NCI-H187 (cell line): Measurements from ENCODE around the gene OR6N1.

ENCODE experiments used
- DNase-seq, 2 experiments: peaks; one replicate each; lab custom pipeline; 2025; lab: John Stamatoyannopoulos, UW

Gene OR6N1

DNA sequence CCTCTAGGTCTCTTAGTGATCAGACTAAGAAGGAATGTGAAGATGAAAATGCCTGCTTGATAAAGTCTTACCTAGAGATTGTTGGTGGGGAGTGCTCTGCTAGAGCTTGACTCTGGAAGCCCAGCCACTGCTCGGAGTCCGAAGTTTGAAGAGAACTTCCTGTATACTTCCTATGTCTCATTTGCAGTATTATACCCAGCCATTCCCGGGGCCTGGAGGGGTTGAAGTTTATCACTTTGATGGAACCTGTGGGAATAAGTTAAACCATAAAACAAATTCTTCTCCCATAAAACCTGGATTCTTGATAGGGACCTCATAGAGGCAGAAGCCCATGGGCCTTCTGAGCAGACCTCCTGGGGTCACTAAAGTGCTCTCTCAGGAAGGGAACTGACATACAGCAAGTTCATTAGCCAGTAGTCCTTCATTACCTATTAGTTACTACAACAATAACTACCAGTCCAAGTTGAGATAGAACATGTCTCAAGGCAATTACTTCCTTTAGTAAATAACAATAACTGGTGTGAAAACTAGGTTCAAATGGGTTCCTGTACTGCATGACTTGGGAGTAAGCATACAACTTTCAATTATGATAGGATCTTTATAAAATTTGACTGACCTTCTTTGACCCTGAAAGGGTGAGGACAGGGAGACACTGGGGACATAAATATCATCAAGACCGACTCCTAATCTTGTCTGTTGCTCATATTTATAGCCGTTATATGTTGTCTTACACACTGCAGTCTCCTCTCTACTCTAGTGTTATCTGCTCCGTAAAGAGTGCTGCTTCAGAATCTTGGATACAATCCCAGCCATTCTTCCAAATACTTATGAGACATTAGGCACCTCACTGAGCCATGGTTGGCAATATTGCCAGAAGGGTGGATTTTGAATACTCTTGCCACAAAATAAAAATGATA is at the start of gene OR6N1:
Gene OR6N1, minus strand, starts transcription at position 246 of the 917 bp plus-strand sequence. CDS start 5,513 bp downstream, outside the sequence.
- DNase-seq = no peak

DNA sequence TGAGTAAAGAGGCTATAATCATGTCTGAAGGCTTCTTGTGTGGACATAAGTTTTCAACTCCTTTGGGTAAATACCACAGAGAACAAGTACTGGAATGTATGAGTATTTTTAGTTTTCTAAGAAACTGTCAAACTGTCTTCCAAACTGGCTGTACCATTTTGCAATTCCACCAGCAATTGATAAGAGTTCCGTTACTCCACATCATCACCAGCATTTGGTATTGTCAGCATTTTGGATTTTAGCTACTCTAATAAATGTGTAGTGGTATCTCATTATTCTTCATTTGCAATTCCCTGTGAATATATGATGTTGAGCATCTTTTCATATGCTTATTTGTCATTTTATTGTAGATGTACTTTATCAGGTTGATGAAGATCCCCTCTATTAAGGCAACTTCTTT is 49.7 kb upstream of the OR6N1 start:
- DNase-seq = no peak

DNA sequence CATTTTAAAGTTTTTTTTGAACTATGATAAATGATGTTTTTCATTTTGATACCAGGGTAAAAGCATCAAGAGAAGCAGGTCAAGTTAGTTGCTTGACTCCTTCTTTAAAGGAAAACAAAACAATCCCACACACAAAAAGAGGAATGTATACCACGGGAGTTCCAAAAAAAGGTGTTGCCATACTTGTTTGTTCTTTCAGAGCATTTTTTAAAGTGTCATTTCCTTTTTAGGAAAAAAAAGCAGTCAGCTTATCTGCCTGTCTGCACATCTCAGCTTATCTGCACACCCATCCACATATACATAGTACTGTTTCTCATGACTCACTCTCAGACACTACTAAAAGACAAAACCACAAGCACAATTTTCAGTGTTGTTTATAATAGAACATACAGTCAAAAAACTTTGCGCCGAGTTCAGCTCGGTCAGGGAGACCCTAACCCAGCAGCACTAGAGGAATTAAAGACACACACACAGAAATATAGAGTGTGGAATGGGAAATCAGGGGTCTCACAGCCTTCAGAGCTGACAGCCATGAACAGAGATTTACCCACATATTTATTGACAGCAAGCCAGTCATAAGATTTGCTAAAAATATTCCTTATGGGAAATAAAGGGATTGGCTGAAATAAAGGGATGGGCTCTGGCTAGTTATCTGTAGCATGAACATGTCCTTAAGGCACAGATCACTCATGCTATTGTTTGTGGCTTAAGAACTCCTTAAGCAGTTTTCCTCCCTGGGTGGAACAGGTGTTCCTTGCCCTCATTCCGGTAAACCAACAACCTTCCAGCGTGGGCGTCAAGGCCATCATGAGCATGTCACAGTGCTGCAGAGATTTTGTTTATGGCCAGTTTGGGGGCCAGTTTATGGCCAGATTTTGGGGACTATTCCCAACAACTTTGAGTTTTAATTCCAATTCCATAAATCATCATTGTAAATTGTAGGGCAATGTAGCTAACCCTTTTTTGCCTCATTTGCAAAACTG is 47.8 kb upstream of the OR6N1 start:
- DNase-seq = no peak

GRCh38 chr1:158818975-158819431 is 47.0 kb upstream of the OR6N1 start:
- DNase-seq = no peak

DNA sequence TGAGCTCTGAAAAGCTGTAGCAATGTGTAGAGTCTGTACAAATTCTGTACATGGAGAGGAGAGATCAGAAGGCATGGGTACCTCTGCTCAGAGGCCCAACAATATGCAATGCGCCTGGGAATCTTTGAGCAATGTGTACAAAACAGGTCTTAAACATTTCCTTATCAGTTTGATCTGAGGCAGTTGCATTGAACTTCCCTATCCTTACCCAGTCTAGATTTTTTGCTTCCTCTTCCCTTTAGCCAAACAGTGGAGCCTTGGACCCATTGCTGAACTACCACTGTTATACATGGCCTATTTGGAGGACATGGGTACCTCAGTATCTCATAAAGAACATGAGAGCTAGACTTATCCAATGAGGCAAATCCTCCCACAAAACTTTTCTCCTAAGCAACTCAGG is 46.6 kb upstream of the OR6N1 start:
- DNase-seq = no peak

DNA sequence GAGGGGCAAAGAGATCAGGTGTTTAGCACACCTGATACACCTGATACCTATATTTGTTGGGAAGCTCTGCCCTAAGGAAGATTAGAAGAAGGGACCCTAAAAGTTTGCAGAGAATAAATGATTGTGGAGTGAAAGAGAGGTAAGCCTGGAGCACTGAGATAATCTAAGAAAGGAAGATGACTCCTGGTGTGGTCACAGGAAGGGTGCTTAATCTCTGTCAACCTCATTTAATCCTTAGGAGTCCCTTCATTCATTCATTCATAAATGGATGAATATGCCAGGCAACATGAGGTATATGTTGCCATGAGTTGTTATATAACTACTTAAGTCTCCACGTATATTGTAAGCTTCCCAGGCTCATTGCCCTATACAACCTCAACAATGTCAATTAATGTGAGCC is 43.0 kb upstream of the OR6N1 start:
- no peak for DNase-seq

GRCh38 chr1:158813164-158813563 is 41.2 kb upstream of the OR6N1 start:
- no peak for DNase-seq

GRCh38 chr1:158812336-158812735 is 40.3 kb upstream of the OR6N1 start:
- DNase-seq = no peak

- no peak for DNase-seq
These were observed 38.3 kb upstream of the OR6N1 start for GRCh38 chr1:158810311-158810710.

DNA sequence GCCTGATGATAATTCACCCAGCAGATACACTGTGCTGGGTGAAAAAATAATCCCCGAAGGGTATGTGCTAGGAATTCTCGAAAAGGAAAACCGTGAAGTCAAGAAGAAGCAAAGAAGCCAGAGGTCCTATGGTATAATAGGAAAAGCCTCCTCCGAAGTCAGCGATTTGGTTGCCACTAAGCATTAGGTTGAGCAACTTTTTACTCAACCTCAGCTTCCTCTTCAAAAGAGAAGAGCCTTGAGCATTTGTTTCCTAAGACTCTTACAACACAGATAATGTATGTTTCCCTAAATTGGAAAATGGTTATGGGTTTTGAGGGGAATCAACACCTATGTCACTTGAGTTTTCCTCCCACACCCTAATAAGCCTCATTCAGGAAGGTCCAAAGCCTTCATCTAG is 37.9 kb upstream of the OR6N1 start:
- DNase-seq = no peak

- DNase-seq = no peak
These were observed 37.3 kb upstream of the OR6N1 start for GRCh38 chr1:158809256-158809655.

DNA sequence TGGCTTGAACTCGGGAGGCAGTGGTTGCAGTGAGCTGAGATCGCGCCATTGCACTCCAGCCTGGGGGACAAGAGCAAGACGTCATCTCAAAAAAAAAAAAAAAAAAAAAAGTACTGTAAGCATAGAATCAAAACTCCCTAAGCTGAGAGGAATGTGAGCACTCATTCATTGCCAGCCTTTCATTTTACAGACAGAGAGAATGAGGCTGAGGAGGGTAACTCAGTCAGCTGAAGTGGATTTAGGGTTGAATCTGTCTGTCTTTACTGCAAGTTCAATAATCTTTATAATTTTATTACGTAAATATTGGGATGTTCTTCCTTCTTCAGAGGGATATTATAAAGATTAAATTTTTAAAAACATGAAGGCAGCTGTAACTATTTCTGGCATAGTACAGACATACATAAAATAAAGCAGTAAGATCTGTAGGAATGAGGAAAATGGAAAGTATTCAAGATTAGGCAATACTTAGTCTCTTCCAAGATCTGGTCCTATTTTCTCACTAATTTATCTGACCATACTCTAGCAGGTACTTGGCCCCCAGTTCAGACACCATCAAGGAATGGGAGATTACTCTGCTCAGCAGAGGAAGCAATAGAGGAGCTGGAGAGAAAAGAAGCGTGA is 35.0 kb upstream of the OR6N1 start:
- DNase-seq = no peak

DNA sequence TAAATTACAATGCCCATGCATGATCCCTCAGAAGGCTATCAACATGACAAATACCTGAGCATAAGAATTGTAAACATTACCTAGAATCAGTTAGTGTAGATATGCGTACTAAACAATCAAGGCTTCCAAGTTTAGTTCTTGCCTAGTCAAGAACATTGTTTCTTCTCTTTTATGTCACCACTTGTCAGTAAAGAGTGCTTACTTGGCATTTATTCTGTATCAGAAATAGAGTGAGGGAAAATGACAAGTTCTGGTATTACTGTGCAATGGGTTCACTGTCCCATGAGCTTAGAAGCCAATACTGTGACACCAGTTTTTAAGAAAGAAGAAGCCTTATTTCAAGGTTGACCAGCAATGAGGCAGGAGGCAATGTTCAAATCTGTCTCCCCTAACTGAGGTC is 31.7 kb upstream of the OR6N1 start:
- DNase-seq = no peak

- DNase-seq = no peak
These were observed 29.4 kb upstream of the OR6N1 start for GRCh38 chr1:158801396-158801795.

GRCh38 chr1:158800526-158800925 is 28.5 kb upstream of the OR6N1 start:
- no peak for DNase-seq

- DNase-seq = no peak
These were observed 27.7 kb upstream of the OR6N1 start for GRCh38 chr1:158799689-158800088.

- no peak for DNase-seq
These were observed 26.5 kb upstream of the OR6N1 start for GRCh38 chr1:158798531-158798930.

DNA sequence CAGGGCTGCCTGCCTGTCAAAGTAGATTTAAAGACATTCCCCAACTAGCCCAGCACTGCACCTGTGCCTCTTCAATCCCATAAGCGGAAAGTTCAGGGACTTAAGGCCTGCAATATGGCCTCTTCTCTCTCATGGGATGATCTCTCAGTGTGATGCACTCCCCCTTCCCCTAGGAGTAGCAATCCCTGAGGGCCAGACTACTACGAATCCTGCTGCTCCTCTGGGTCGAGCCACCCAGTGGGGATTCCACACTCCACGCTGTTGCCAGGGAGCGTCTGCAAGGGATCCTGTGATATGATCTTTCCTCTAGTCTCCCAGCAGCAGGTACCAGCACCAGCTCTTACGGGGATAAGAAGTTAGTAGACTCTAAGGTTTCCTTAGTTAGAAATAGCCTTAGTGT is 22.3 kb upstream of the OR6N1 start:
- DNase-seq = no peak

- DNase-seq = no peak
These were observed 21.6 kb upstream of the OR6N1 start for GRCh38 chr1:158793604-158794003.

- no peak for DNase-seq
These were observed 9.1 kb upstream of the OR6N1 start, which contains the start of gene OR6N2 for GRCh38 chr1:158781104-158781503. OR6N2 (minus strand) TSS chr1:158781204; CDS start chr1:158777635, 3,569 bp downstream.

GRCh38 chr1:158754420-158754819 is 17.6 kb downstream of the OR6N1 start, which contains the start of gene OR6K6:
OR6K6 (plus strand) TSS chr1:158754720; CDS start chr1:158754888, 168 bp downstream.
- no peak for DNase-seq

GRCh38 chr1:158752155-158752712 is 19.8 kb downstream of the OR6N1 start:
- no peak for DNase-seq
